GM19025 (cell line): Measurements from ENCODE around the gene ST6GAL2.

Experiments used
- ATAC-seq: cut with Tn5 transposase; IDR thresholded peaks from one replicate; pipeline ENCODE4 v1.9.1; 2021; ENCODE audit warnings: mild to moderate bottlenecking, low read depth, moderate library complexity; ENCODE audit not compliant: unreplicated experiment

ST6GAL2 gene

GRCh38 chr2:106866641-106867040, 19.3 kb downstream of the ST6GAL2 start:
- ATAC-seq: no peak

- ATAC-seq: no peak
Observed at GRCh38 chr2:106864051-106864450, 21.9 kb downstream of the ST6GAL2 start.

- ATAC-seq: no peak
Observed at GRCh38 chr2:106863387-106863786, 22.6 kb downstream of the ST6GAL2 start.

- ATAC-seq: no peak
Observed at GRCh38 chr2:106859498-106859897, 26.5 kb downstream of the ST6GAL2 start.

GRCh38 chr2:106858810-106859209, 27.2 kb downstream of the ST6GAL2 start:
- no peak for ATAC-seq

GRCh38 chr2:106857882-106858478, 28.0 kb downstream of the ST6GAL2 start:
- no peak for ATAC-seq

- ATAC-seq: no peak
Observed at GRCh38 chr2:106853631-106854030, 32.3 kb downstream of the ST6GAL2 start.

- ATAC-seq: no peak
Observed at GRCh38 chr2:106851881-106852501, 34.0 kb downstream of the ST6GAL2 start.

- no peak for ATAC-seq
Observed at GRCh38 chr2:106851087-106851874, 34.7 kb downstream of the ST6GAL2 start.

- no peak for ATAC-seq
Observed at GRCh38 chr2:106849253-106849652, 36.7 kb downstream of the ST6GAL2 start.

GRCh38 chr2:106847366-106847765, 38.6 kb downstream of the ST6GAL2 start:
- no peak for ATAC-seq

- ATAC-seq: no peak
Observed at GRCh38 chr2:106845716-106846115, 40.3 kb downstream of the ST6GAL2 start.

GRCh38 chr2:106843910-106844250, 42.1 kb downstream of the ST6GAL2 start:
- no peak for ATAC-seq

- ATAC-seq: no peak
Observed at GRCh38 chr2:106843001-106843909, 42.7 kb downstream of the ST6GAL2 start.

GRCh38 chr2:106841886-106842645, 43.9 kb downstream of the ST6GAL2 start:
- ATAC-seq: no peak

- no peak for ATAC-seq
Observed at GRCh38 chr2:106840818-106841217, 45.1 kb downstream of the ST6GAL2 start.

GRCh38 chr2:106839849-106840595, 45.9 kb downstream of the ST6GAL2 start:
- no peak for ATAC-seq

- ATAC-seq: no peak
Observed at GRCh38 chr2:106833256-106833655, 52.7 kb downstream of the ST6GAL2 start.

GRCh38 chr2:106831816-106832569, 54.0 kb downstream of the ST6GAL2 start:
- no peak for ATAC-seq
